H9 (cell line): ENCODE data around the gene NQO1. TPM values are rescaled to one million over a fixed set of nuclear protein-coding genes. Genes with fewer than 3 reads are reported as not detected.

Experiments used
- DNase-seq: peaks from one replicate; pipeline ENCODE4 v3.0.0-alpha.2; 2017
- H2AFZ ChIP-seq: one replicate; pipeline ENCODE4 v1.6.1; 2013; ENCODE audit warnings: mild to moderate bottlenecking, low read length, control low read depth, moderate library complexity
- H2AK5ac ChIP-seq: 2 replicates; pipeline ENCODE4 v1.6.1; 2013; ENCODE audit warnings: low read length, control low read depth, mixed read lengths; ENCODE audit not compliant: insufficient read length
- H2BK120ac ChIP-seq: one replicate; pipeline ENCODE4 v1.6.1; 2013; ENCODE audit warnings: low read depth, mild to moderate bottlenecking, low read length, control low read depth, inconsistent platforms; ENCODE audit not compliant: poor library complexity, severe bottlenecking
- H2BK12ac ChIP-seq: 2 replicates; pipeline ENCODE4 v1.6.1; 2013; ENCODE audit warnings: low read length, control low read depth, mixed read lengths, low read depth; ENCODE audit not compliant: insufficient read length
- H2BK15ac ChIP-seq: 2 replicates; pipeline ENCODE4 v1.6.1; 2013; ENCODE audit warnings: low read depth, low read length, control low read depth
- H2BK20ac ChIP-seq: one replicate; pipeline ENCODE4 v1.6.1; 2013; ENCODE audit warnings: low read depth, mild to moderate bottlenecking, low read length, control low read depth, inconsistent platforms; ENCODE audit not compliant: poor library complexity, severe bottlenecking
- H2BK5ac ChIP-seq: 2 replicates; pipeline ENCODE4 v1.6.1; 2013; ENCODE audit warnings: low read length, control low read depth, mixed read lengths; ENCODE audit not compliant: insufficient read length
- H3K14ac ChIP-seq: 2 replicates; pipeline ENCODE4 v1.6.1; 2013; ENCODE audit warnings: low read length, control low read depth; ENCODE audit not compliant: insufficient read depth
- H3K18ac ChIP-seq: 2 replicates; pipeline ENCODE4 v1.6.1; 2013; ENCODE audit warnings: low read depth, mild to moderate bottlenecking, mixed read lengths, low read length, control low read depth; ENCODE audit not compliant: insufficient read length
- H3K23ac ChIP-seq: 2 replicates; pipeline ENCODE4 v1.6.1; 2013; ENCODE audit warnings: low read length, control low read depth, mixed read lengths, low read depth; ENCODE audit not compliant: insufficient read length
- H3K23me2 ChIP-seq: 2 replicates; pipeline ENCODE4 v1.6.1; 2013; ENCODE audit warnings: low read depth, mild to moderate bottlenecking, mixed read lengths, low read length, control low read depth; ENCODE audit not compliant: insufficient read length, poor library complexity, severe bottlenecking
- H3K27ac ChIP-seq: 2 replicates; pipeline ENCODE4 v1.5.1; 2013; ENCODE audit warnings: low read length, control low read depth, mixed read lengths, low read depth; ENCODE audit not compliant: insufficient read length
- H3K27me3 ChIP-seq: 2 replicates; pipeline ENCODE4 v1.6.1; 2013; ENCODE audit warnings: low read length, control low read depth, inconsistent platforms; ENCODE audit not compliant: insufficient read depth
- H3K4ac ChIP-seq: 2 replicates; pipeline ENCODE4 v1.6.1; 2013; ENCODE audit warnings: low read depth, mild to moderate bottlenecking, control low read depth, inconsistent platforms, low read length, moderate library complexity
- H3K4me1 ChIP-seq: 2 replicates; pipeline ENCODE4 v1.6.1; 2013; ENCODE audit warnings: low read length, control low read depth, inconsistent platforms; ENCODE audit not compliant: insufficient read depth
- H3K4me2 ChIP-seq: 2 replicates; pipeline ENCODE4 v1.6.1; 2013; ENCODE audit warnings: low read length, control low read depth, mixed read lengths; ENCODE audit not compliant: insufficient read length, insufficient read depth
- H3K56ac ChIP-seq: 2 replicates; pipeline ENCODE4 v1.6.1; 2013; ENCODE audit warnings: low read depth, mild to moderate bottlenecking, mixed read lengths, low read length, control low read depth; ENCODE audit not compliant: insufficient read length
- H3K79me1 ChIP-seq: 2 replicates; pipeline ENCODE4 v1.6.1; 2013; ENCODE audit warnings: low read depth, mild to moderate bottlenecking, moderate library complexity, low read length, control low read depth, inconsistent platforms; ENCODE audit not compliant: insufficient read depth, poor library complexity, severe bottlenecking
- H3K79me2 ChIP-seq: 2 replicates; pipeline ENCODE4 v1.6.1; 2013; ENCODE audit warnings: low read length, control low read depth, inconsistent platforms; ENCODE audit not compliant: insufficient read depth
- H3K9ac ChIP-seq: 2 replicates; pipeline ENCODE4 v1.6.1; 2013; ENCODE audit warnings: low read length, control low read depth, mixed read lengths; ENCODE audit not compliant: insufficient read length; ENCODE audit errors: extremely low read depth
- H3K9me3 ChIP-seq: one replicate; pipeline ENCODE4 v1.6.1; 2013; ENCODE audit warnings: low read depth, low read length, inconsistent platforms; ENCODE audit not compliant: control insufficient read depth
- H3T11ph ChIP-seq: one replicate; pipeline ENCODE4 v1.6.1; 2013; ENCODE audit warnings: mild to moderate bottlenecking, low read length, control low read depth, inconsistent platforms
- H4K20me1 ChIP-seq: one replicate; pipeline ENCODE4 v1.6.1; 2013; ENCODE audit not compliant: control insufficient read depth, insufficient read length, insufficient read depth
- H4K5ac ChIP-seq: 2 replicates; pipeline ENCODE4 v1.6.1; 2013; ENCODE audit warnings: low read depth, mild to moderate bottlenecking, mixed read lengths, low read length, control low read depth; ENCODE audit not compliant: insufficient read length
- H4K8ac ChIP-seq: replicated peaks from 2 replicates; pipeline ENCODE4 v1.6.1; 2013; ENCODE audit warnings: low read length, control low read depth, mixed read lengths, low read depth; ENCODE audit not compliant: insufficient read length
- H4K91ac ChIP-seq: 2 replicates; pipeline ENCODE4 v1.6.1; 2013; ENCODE audit warnings: low read depth, mild to moderate bottlenecking, moderate library complexity, mixed read lengths, low read length, control low read depth; ENCODE audit not compliant: insufficient read length
- H3K27ac Mint-ChIP-seq, 3 experiments: 2 replicates in 2 of 3; 3 replicates in 1 of 3; pipeline ENCODE4 v1.8.0; 2020 to 2021; ENCODE audit warnings: mixed read lengths in 3 of 3, mild to moderate bottlenecking in 1 of 3, moderate library complexity in 1 of 3
- H3K27me3 Mint-ChIP-seq: 2 replicates; pipeline ENCODE4 v1.8.0; 2021; ENCODE audit warnings: low read depth, mild to moderate bottlenecking, moderate library complexity, mixed read lengths
- H3K36me3 Mint-ChIP-seq, 3 experiments: 2 replicates in 2 of 3; 3 replicates in 1 of 3; pipeline ENCODE4 v1.8.0; 2020 to 2021; ENCODE audit warnings: low read depth in 3 of 3, mixed read lengths in 3 of 3; ENCODE audit not compliant: insufficient read depth in 1 of 3
- H3K4me1 Mint-ChIP-seq, 2 experiments: 2 replicates each; pipeline ENCODE4 v1.8.0; 2020; ENCODE audit warnings: mixed read lengths in 2 of 2
- H3K4me3 Mint-ChIP-seq, 2 experiments: 2 replicates in 1 of 2; 3 replicates in 1 of 2; pipeline ENCODE4 v1.8.0; 2020 to 2021; ENCODE audit warnings: mild to moderate bottlenecking in 2 of 2, mixed read lengths in 2 of 2, moderate library complexity in 1 of 2
- H3K9me3 Mint-ChIP-seq, 2 experiments: 2 replicates in 1 of 2; 3 replicates in 1 of 2; pipeline ENCODE4 v1.8.0; 2020; ENCODE audit warnings: mild to moderate bottlenecking in 2 of 2, mixed read lengths in 2 of 2, moderate library complexity in 1 of 2
- WGBS: extraction: QIAGEN DNeasy Blood & Tissue Kit; methylation state at CpG from one replicate; pipeline ENCODE4 v1.1.7; 2013; ENCODE audit warnings: missing lambda C conversion rate, low lambda C conversion rate, mixed read lengths; ENCODE audit not compliant: insufficient read length; ENCODE audit errors: extremely low coverage; 5-methylcytosine and 5-hydroxymethylcytosine counted together
- total RNA-seq: library from RNA; stranded (reverse); gene quantifications from 2 replicates; pipeline ENCODE4 v1.2.1, GENCODE V29; 2021
- TF ChIP-seq, protein P1 (sequence below): fragments of 200-600 bp; sonication (generic); conservative IDR thresholded peaks from 3 replicates; pipeline ENCODE4 v1.8.0; 2021; ENCODE audit warnings: antibody characterized with exemption, mild to moderate bottlenecking

The NQO1 gene
- total RNA-seq, 1 experiment from 2014 or later, result 64.6 TPM

- no peak overlapping the region for H4K5ac ChIP-seq
- no peaks in the 10 kb centered on the region for H3K79me1 ChIP-seq
- H4K8ac ChIP-seq, result no peak overlapping the region
- Mint-ChIP-seq H3K27me3 (no peaks in the 10 kb centered on the region), H3K27ac (no peak overlapping the region; a peak in 1 of 7 replicates), H3K4me3 (no peak overlapping the region), H3K9me3 (no peaks in the 10 kb centered on the region), H3K4me1 (no peaks in the 10 kb centered on the region), H3K36me3 (peaks cover 4 to 60% (median 19%) of the 10 kb centered on the region in 3 experiments; a peak in 6 of 7 replicates)
- H3K4me1 ChIP-seq, result no peaks in the 10 kb centered on the region
- no peak overlapping the region for H2BK15ac ChIP-seq
- no peaks in the 10 kb centered on the region for H3K79me2 ChIP-seq
- no peak overlapping the region for H2BK12ac ChIP-seq
- no peaks in the 10 kb centered on the region for H4K20me1 ChIP-seq
- H3K4me2 ChIP-seq, result no peak overlapping the region
- no peaks in the 10 kb centered on the region for H3K9me3 ChIP-seq
- H3K27me3 ChIP-seq, result no peaks in the 10 kb centered on the region
- no peak overlapping the region for H2BK20ac ChIP-seq
- H3K18ac ChIP-seq, result no peak overlapping the region
- no peak overlapping the region for H3K56ac ChIP-seq
- H2BK5ac ChIP-seq, result no peak overlapping the region
- no peaks in the 10 kb centered on the region for H3K23me2 ChIP-seq
- DNase-seq, result no peak
- no peak overlapping the region for H4K91ac ChIP-seq
- no peak overlapping the region for H3K14ac ChIP-seq
- no peak overlapping the region for H3K23ac ChIP-seq
- no peak overlapping the region for H3K9ac ChIP-seq
- no CpG with 5 or more reads among the region's 9 CpGs for WGBS
- no peak overlapping the region for H3K27ac ChIP-seq
- no peak overlapping the region for H2BK120ac ChIP-seq
- no peak overlapping the region for H2AFZ ChIP-seq
- no peak overlapping the region for H3K4ac ChIP-seq
- no peak overlapping the region for H2AK5ac ChIP-seq
- TF ChIP-seq, protein P1, sequence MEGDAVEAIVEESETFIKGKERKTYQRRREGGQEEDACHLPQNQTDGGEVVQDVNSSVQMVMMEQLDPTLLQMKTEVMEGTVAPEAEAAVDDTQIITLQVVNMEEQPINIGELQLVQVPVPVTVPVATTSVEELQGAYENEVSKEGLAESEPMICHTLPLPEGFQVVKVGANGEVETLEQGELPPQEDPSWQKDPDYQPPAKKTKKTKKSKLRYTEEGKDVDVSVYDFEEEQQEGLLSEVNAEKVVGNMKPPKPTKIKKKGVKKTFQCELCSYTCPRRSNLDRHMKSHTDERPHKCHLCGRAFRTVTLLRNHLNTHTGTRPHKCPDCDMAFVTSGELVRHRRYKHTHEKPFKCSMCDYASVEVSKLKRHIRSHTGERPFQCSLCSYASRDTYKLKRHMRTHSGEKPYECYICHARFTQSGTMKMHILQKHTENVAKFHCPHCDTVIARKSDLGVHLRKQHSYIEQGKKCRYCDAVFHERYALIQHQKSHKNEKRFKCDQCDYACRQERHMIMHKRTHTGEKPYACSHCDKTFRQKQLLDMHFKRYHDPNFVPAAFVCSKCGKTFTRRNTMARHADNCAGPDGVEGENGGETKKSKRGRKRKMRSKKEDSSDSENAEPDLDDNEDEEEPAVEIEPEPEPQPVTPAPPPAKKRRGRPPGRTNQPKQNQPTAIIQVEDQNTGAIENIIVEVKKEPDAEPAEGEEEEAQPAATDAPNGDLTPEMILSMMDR, result no peak
- no peak overlapping the region for H3T11ph ChIP-seq
Observed at GRCh38 chr16:69712914-69713581, 13.3 kb downstream of the NQO1 start.
